ENCODE measurements around the gene LY9. TPM values are rescaled to one million over a fixed set of nuclear protein-coding genes. Genes with fewer than 3 reads are reported as not detected.

LY9 gene
- polyA plus RNA-seq, 3 donors, result 1.4 to 2.7 (median 1.7) TPM

DNA sequence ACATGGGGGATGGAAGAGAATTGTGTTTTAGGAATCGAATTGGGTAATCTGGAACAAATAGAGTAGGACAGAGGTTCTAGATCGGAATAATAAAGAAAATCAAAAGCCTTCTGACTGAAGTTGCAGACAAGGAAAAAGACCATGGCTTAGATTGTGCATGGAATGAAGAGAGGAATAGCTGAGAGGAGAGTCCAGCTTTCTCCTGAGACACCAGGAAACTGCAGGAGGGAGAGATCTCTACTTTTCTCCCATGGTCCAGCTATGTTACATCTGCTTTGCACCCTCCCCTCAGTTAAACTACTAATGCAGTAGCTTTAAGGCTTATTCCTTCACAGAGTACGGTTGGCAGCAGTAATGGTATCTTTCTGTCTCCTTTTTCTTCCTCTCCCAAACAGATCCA, 43.6 kb upstream of the LY9 start:
- Histone ChIP-seq H3K4me2 (replicated peaks; ENCODE audit: extremely low read depth, low read length, poor library complexity, severe bottlenecking) (no peak overlapping the region), H3K27ac (ENCODE audit: low read depth in 1 of 2, low read length in 2 of 2) (no peak overlapping the region), H3K4me3 (replicated peaks in 1 of 3; ENCODE audit: low read depth in 2 of 3, low read length in 3 of 3) (no peak overlapping the region), H3K36me3 (replicated peaks in 1 of 2; ENCODE audit: control insufficient read depth in 1 of 2, insufficient read depth in 2 of 2, low read length in 2 of 2) (no peaks in the 10 kb centered on the region), H4K20me1 (ENCODE audit: insufficient read depth, low read length) (no peaks in the 10 kb centered on the region), H3K27me3 (ENCODE audit: control insufficient read depth in 2 of 2, insufficient read depth in 2 of 2, low read length in 2 of 2) (no peaks in the 10 kb centered on the region), H3K9me3 (replicated peaks in 1 of 2; ENCODE audit: control insufficient read depth in 1 of 2, insufficient read depth in 1 of 2, low read length in 2 of 2) (no peaks in the 10 kb centered on the region), H3K4me1 (ENCODE audit: control insufficient read depth in 1 of 2, insufficient read depth in 2 of 2, low read length in 2 of 2) (peaks cover 16 to 21% of the 10 kb centered on the region in 2 donors), H3K9ac (ENCODE audit: insufficient read depth, low read length, poor library complexity, severe bottlenecking) (no peak overlapping the region), H3K79me2 (ENCODE audit: insufficient read depth, low read length) (no peaks in the 10 kb centered on the region), H2AFZ (ENCODE audit: insufficient read depth, low read depth, low read length, poor library complexity, severe bottlenecking) (no peak overlapping the region)
- H3K4me3 Mint-ChIP-seq, result no peak overlapping the region
- H3K27me3 Mint-ChIP-seq (ENCODE audit: low read depth in 3 of 3), result peaks cover 0 to 8% (median 6%) of the 10 kb centered on the region in 3 donors
- DNase-seq, result no peak
- H3K27ac Mint-ChIP-seq, result no peak overlapping the region
- H3K9me3 Mint-ChIP-seq, result no peaks in the 10 kb centered on the region
- intact Hi-C loops (cut with micrococcal nuclease), result no loop called here
- TF ChIP-seq, protein P1, sequence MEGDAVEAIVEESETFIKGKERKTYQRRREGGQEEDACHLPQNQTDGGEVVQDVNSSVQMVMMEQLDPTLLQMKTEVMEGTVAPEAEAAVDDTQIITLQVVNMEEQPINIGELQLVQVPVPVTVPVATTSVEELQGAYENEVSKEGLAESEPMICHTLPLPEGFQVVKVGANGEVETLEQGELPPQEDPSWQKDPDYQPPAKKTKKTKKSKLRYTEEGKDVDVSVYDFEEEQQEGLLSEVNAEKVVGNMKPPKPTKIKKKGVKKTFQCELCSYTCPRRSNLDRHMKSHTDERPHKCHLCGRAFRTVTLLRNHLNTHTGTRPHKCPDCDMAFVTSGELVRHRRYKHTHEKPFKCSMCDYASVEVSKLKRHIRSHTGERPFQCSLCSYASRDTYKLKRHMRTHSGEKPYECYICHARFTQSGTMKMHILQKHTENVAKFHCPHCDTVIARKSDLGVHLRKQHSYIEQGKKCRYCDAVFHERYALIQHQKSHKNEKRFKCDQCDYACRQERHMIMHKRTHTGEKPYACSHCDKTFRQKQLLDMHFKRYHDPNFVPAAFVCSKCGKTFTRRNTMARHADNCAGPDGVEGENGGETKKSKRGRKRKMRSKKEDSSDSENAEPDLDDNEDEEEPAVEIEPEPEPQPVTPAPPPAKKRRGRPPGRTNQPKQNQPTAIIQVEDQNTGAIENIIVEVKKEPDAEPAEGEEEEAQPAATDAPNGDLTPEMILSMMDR (IDR thresholded peaks at IDR 0.05), result no peak
- peaks cover 8 to 22% of the 10 kb centered on the region in 2 donors for H3K36me3 Mint-ChIP-seq
- 100% methylated on average over 2 of the region's 3 CpGs for WGBS (ENCODE audit: insufficient coverage)
- H3K4me1 Mint-ChIP-seq, result peaks cover 19% of the 10 kb centered on the region

DNA sequence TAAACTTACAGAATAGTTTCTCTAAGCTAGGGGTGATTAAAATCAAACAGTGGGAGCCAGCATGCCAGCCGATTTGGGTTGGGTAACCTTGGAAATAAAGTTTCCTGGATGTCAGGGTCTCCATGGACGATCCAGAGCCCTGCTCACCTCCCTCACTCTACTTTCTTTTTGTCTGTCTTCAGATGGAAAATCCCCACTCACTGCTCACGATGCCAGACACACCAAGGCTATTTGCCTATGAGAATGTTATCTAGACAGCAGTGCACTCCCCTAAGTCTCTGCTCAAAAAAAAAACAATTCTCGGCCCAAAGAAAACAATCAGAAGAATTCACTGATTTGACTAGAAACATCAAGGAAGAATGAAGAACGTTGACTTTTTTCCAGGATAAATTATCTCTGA, 43.0 kb upstream of the LY9 start:
- Histone ChIP-seq H3K9me3 (replicated peaks in 1 of 2; ENCODE audit: control insufficient read depth in 1 of 2, insufficient read depth in 1 of 2, low read length in 2 of 2) (no peaks in the 10 kb centered on the region), H3K36me3 (replicated peaks in 1 of 2; ENCODE audit: control insufficient read depth in 1 of 2, insufficient read depth in 2 of 2, low read length in 2 of 2) (no peaks in the 10 kb centered on the region), H3K4me1 (ENCODE audit: control insufficient read depth in 1 of 2, insufficient read depth in 2 of 2, low read length in 2 of 2) (peaks cover 15 to 20% of the 10 kb centered on the region in 2 donors), H3K4me2 (replicated peaks; ENCODE audit: extremely low read depth, low read length, poor library complexity, severe bottlenecking) (no peak overlapping the region), H3K79me2 (ENCODE audit: insufficient read depth, low read length) (no peaks in the 10 kb centered on the region), H2AFZ (ENCODE audit: insufficient read depth, low read depth, low read length, poor library complexity, severe bottlenecking) (no peak overlapping the region), H4K20me1 (ENCODE audit: insufficient read depth, low read length) (no peaks in the 10 kb centered on the region), H3K9ac (ENCODE audit: insufficient read depth, low read length, poor library complexity, severe bottlenecking) (no peak overlapping the region), H3K4me3 (replicated peaks in 1 of 3; ENCODE audit: low read depth in 2 of 3, low read length in 3 of 3) (no peak overlapping the region), H3K27ac (ENCODE audit: low read depth in 1 of 2, low read length in 2 of 2) (no peak overlapping the region), H3K27me3 (ENCODE audit: control insufficient read depth in 2 of 2, insufficient read depth in 2 of 2, low read length in 2 of 2) (no peaks in the 10 kb centered on the region)
- no peak overlapping the region for H3K4me3 Mint-ChIP-seq
- 78% methylated on average over 1 of the region's 5 CpGs for WGBS (ENCODE audit: insufficient coverage)
- H3K27ac Mint-ChIP-seq, result no peak overlapping the region
- H3K9me3 Mint-ChIP-seq, result no peaks in the 10 kb centered on the region
- H3K4me1 Mint-ChIP-seq, result peaks cover 16% of the 10 kb centered on the region
- H3K27me3 Mint-ChIP-seq (ENCODE audit: low read depth in 3 of 3), result peaks cover 0 to 9% (median 6%) of the 10 kb centered on the region in 3 donors
- DNase-seq, result no peak
- H3K36me3 Mint-ChIP-seq, result peaks cover 8 to 22% of the 10 kb centered on the region in 2 donors
- intact Hi-C loops (cut with micrococcal nuclease), result no loop called here
- TF ChIP-seq, protein P1 (IDR thresholded peaks at IDR 0.05), result no peak

All from CD14-positive monocyte (primary cell).